H4 (cell line): ENCODE data around the gene ZBTB42. TPM values are rescaled to one million over a fixed set of nuclear protein-coding genes. Genes with fewer than 3 reads are reported as not detected.

Experiments used
- DNase-seq: peaks from one replicate; pipeline ENCODE4 v3.0.0-alpha.2; 2015; ENCODE audit warnings: low spot score
- total RNA-seq: library from RNA; depleted of rRNA; stranded (reverse); fragments of >200 nt; shearing (Covaris generic); gene quantifications from 2 replicates; pipeline ENCODE4 v1.2.3, GENCODE V29; 2014

Gene ZBTB42
- total RNA-seq, 1 experiment from 2014 or later, result 0.83 TPM

- no peak for DNase-seq
Observed at GRCh38 chr14:104769324-104770071, 31.4 kb upstream of the ZBTB42 start.

GRCh38 chr14:104770072-104770579, 30.8 kb upstream of the ZBTB42 start:
- DNase-seq, result no peak

- DNase-seq, result no peak
Observed at GRCh38 chr14:104770851-104771272, 30.0 kb upstream of the ZBTB42 start.

- no peak for DNase-seq
Observed at GRCh38 chr14:104771374-104771773, 29.5 kb upstream of the ZBTB42 start.

GRCh38 chr14:104771918-104772706, 28.8 kb upstream of the ZBTB42 start:
- DNase-seq, result no peak

GRCh38 chr14:104772707-104773504, 28.0 kb upstream of the ZBTB42 start:
- no peak for DNase-seq

- DNase-seq, result no peak
Observed at GRCh38 chr14:104773505-104774452, 27.1 kb upstream of the ZBTB42 start.

GRCh38 chr14:104774453-104775072, 26.3 kb upstream of the ZBTB42 start:
- no peak for DNase-seq

GRCh38 chr14:104775073-104775489, 25.8 kb upstream of the ZBTB42 start:
- DNase-seq, result no peak

- no peak for DNase-seq
Observed at GRCh38 chr14:104776481-104776880, 24.4 kb upstream of the ZBTB42 start.

GRCh38 chr14:104776961-104777807, 23.7 kb upstream of the ZBTB42 start:
- no peak for DNase-seq

GRCh38 chr14:104777808-104778249, 23.1 kb upstream of the ZBTB42 start:
- no peak for DNase-seq

- DNase-seq, result no peak
Observed at GRCh38 chr14:104778694-104779331, 22.1 kb upstream of the ZBTB42 start.

- no peak for DNase-seq
Observed at GRCh38 chr14:104779776-104780512, 21.0 kb upstream of the ZBTB42 start.

- DNase-seq, result no peak
Observed at GRCh38 chr14:104780513-104781030, 20.3 kb upstream of the ZBTB42 start.

- DNase-seq, result no peak
Observed at GRCh38 chr14:104781271-104782077, 19.4 kb upstream of the ZBTB42 start.
